BLaER1 (cell line): ENCODE results near the gene ACYP1.

Source experiments
- H3K27ac ChIP-seq: shearing (Covaris generic); formaldehyde crosslinking; 2 replicates; pipeline ENCODE4 v1.8.1; 2022
- H3K27me3 ChIP-seq: shearing (Covaris generic); formaldehyde crosslinking; 2 replicates; pipeline ENCODE4 v1.8.1; 2022
- H3K36me3 ChIP-seq: shearing (Covaris generic); formaldehyde crosslinking; 2 replicates; pipeline ENCODE4 v1.8.1; 2022
- H3K4me1 ChIP-seq: shearing (Covaris generic); formaldehyde crosslinking; 2 replicates; pipeline ENCODE4 v1.8.1; 2022
- H3K4me2 ChIP-seq: shearing (Covaris generic); formaldehyde crosslinking; 2 replicates; pipeline ENCODE4 v1.8.1; 2022
- H3K4me3 ChIP-seq: shearing (Covaris generic); formaldehyde crosslinking; 2 replicates; pipeline ENCODE4 v1.8.1; 2022
- H3K9ac ChIP-seq: shearing (Covaris generic); formaldehyde crosslinking; 2 replicates; pipeline ENCODE4 v1.8.1; 2022
- H3K9me3 ChIP-seq: shearing (Covaris generic); formaldehyde crosslinking; 2 replicates; pipeline ENCODE4 v1.8.1; 2022
- H4K20me1 ChIP-seq: shearing (Covaris generic); formaldehyde crosslinking; 2 replicates; pipeline ENCODE4 v1.8.1; 2022
- Cebpa-rat ChIP-seq: shearing (Covaris generic); IDR thresholded peaks from 2 replicates; pipeline ENCODE4 v1.8.1; 2022

The ACYP1 gene

DNA sequence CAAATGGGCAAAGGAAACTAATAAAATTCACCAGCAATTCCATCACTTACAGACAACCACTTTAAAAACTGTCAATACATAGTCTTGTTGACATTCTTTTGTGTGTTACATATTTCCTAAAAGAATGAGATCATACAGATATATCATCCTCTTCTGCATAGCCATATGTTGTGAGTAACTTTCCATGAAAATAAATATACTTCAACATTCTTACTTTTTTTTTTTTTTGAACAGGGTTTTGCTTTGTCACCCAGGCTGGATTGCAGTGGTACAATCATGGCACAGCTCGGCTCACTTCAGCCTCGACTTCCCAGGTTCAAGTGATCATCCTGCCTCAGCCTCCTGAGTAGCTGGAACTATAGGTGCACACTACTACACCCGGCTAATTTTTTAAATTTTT lies 26.5 kb upstream of the ACYP1 start:
- TF ChIP-seq Cebpa-rat, result no peak
- no peak overlapping the region for H3K4me3 ChIP-seq
- H3K27me3 ChIP-seq, result no peaks in the 10 kb centered on the region
- no peak overlapping the region for H3K4me2 ChIP-seq
- H3K9ac ChIP-seq, result no peak overlapping the region
- peaks cover 92% of the 10 kb centered on the region for H3K36me3 ChIP-seq
- no peak overlapping the region for H3K27ac ChIP-seq
- H3K9me3 ChIP-seq, result no peaks in the 10 kb centered on the region
- no peaks in the 10 kb centered on the region for H3K4me1 ChIP-seq
- H4K20me1 ChIP-seq, result no peaks in the 10 kb centered on the region

DNA sequence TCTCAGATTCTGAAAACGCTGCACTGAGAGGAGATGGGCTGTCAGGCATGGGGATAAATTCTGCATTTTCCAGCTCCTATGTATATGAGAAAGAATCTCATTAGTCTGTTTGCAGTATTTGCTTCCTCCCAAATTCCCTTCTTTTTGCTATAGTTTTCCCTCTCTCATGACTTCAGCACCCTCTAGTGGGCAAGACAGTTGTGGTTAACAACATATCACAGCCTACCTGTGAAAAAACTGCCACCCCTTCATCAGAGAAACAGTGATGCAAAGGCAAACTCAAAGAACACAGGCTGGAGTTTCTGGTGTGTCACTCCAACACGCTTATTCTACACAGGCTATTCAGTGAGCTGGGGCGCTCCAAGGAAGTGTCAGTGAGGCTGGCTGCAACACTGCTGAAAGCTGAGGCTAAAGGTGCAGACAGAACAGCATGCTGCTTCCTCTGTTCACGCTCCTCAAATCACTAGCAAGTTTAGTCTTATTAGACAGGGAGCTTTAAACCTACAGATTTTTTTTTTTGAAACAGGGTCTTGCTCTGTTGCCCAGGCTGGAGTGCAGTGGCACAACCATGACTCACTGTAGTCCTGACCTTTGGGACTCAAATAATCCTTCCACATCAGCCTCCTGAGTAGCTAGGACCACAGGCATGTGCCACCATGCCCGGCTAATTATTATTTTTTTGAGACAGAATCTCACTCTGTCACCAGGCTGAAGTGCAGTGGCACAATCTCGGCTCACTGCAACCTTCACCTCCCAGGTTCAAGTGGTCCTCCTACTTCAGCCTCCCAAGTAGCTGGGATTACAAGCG lies 24.9 kb upstream of the ACYP1 start:
- H3K9ac ChIP-seq, result no peak overlapping the region
- H4K20me1 ChIP-seq, result no peaks in the 10 kb centered on the region
- no peaks in the 10 kb centered on the region for H3K27me3 ChIP-seq
- H3K4me1 ChIP-seq, result no peaks in the 10 kb centered on the region
- no peak overlapping the region for H3K4me2 ChIP-seq
- no peak overlapping the region for H3K27ac ChIP-seq
- H3K9me3 ChIP-seq, result no peaks in the 10 kb centered on the region
- H3K36me3 ChIP-seq, result peaks cover 92% of the 10 kb centered on the region
- no peak for TF ChIP-seq Cebpa-rat
- no peak overlapping the region for H3K4me3 ChIP-seq

DNA sequence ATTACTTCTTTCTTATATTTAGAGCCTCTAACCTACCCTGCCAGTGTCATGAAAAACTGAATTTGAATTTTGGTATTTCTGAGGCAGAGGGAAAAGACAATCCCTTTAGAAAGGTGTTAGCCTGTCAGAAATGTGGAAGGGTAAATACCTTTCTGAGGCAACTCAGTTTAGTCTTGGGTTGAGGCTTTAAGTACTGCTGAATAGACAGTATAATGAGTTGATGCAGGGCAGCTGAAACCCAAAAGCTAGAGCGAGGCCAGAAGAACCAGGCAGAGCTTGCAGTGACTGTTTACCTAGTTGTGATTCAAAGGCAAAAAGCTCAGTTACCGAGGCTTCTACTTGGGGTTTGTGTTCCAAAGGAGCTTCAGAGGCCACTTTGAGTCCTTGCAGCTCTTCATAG lies 24.3 kb upstream of the ACYP1 start:
- Histone ChIP-seq H4K20me1 (no peaks in the 10 kb centered on the region), H3K4me2 (no peak overlapping the region), H3K27me3 (no peaks in the 10 kb centered on the region), H3K9ac (no peak overlapping the region), H3K27ac (no peak overlapping the region), H3K9me3 (no peaks in the 10 kb centered on the region), H3K36me3 (peaks cover 92% of the 10 kb centered on the region), H3K4me3 (no peak overlapping the region), H3K4me1 (no peaks in the 10 kb centered on the region)
- TF ChIP-seq Cebpa-rat, result no peak

- Histone ChIP-seq H4K20me1 (no peaks in the 10 kb centered on the region), H3K4me2 (no peak overlapping the region), H3K9me3 (no peaks in the 10 kb centered on the region), H3K36me3 (peaks cover 82% of the 10 kb centered on the region), H3K27me3 (no peaks in the 10 kb centered on the region), H3K9ac (no peak overlapping the region), H3K27ac (no peak overlapping the region), H3K4me1 (no peaks in the 10 kb centered on the region), H3K4me3 (no peak overlapping the region)
- TF ChIP-seq Cebpa-rat, result no peak
Observed at GRCh38 chr14:75084513-75084912, 20.7 kb upstream of the ACYP1 start.

DNA sequence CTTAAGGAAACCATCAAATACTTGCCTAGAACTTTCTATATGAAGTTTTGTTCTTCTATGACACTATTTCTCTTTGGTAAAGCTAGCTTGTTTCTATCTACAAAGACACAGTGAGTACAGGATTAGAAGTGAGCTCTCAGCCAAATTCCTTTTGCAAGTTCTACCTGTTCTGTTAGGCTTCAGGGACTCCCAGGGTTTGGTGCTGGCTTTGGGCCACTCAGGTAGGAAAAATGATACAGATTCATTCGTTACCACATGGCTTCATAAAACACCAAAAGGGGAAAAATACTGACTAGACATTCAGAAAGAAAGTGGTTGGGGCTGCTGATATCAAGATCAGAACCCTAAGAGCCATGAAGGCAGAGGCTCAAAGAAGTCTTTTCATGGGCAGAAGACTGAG lies 19.4 kb upstream of the ACYP1 start:
- Histone ChIP-seq H3K4me3 (no peak overlapping the region), H3K4me1 (no peaks in the 10 kb centered on the region), H3K36me3 (peaks cover 73% of the 10 kb centered on the region), H3K9me3 (no peaks in the 10 kb centered on the region), H3K4me2 (no peak overlapping the region), H3K9ac (no peak overlapping the region), H3K27me3 (no peaks in the 10 kb centered on the region), H4K20me1 (no peaks in the 10 kb centered on the region), H3K27ac (no peak overlapping the region)
- no peak for TF ChIP-seq Cebpa-rat

DNA sequence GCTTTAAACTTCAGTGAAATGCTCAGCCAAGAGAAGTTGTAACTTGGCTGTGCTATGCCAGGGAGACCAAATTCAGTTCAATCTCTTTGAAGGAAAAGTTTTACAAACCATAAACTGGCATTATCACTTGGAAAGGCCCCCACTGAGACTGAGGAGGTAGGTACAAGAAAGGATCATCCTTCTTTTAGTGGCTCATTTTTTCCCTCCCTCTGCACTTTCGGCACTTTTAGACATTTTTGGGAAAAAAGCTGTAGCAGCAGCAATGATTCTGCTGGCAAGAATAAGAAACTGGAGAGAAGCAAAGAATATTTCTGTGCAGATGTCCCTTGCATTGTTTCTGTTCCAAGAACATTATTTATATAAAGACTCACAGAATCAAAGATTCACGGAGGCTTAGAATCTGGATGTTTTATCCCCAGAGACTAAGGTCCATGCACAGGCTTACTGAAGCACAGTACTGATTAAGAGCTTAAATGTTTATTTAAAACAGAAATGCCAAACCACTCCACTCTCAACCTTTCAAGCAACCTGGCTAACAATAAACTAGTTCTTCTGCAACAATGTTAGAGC lies 17.9 kb upstream of the ACYP1 start:
- H3K4me1 ChIP-seq, result no peaks in the 10 kb centered on the region
- no peak overlapping the region for H3K9ac ChIP-seq
- no peak overlapping the region for H3K4me2 ChIP-seq
- no peak overlapping the region for H3K4me3 ChIP-seq
- H3K27ac ChIP-seq, result no peak overlapping the region
- peaks cover 58% of the 10 kb centered on the region for H3K36me3 ChIP-seq
- H4K20me1 ChIP-seq, result no peaks in the 10 kb centered on the region
- no peaks in the 10 kb centered on the region for H3K27me3 ChIP-seq
- no peaks in the 10 kb centered on the region for H3K9me3 ChIP-seq
- no peak for TF ChIP-seq Cebpa-rat

- no peak for TF ChIP-seq Cebpa-rat
- H3K27me3 ChIP-seq, result no peaks in the 10 kb centered on the region
- H4K20me1 ChIP-seq, result no peaks in the 10 kb centered on the region
Observed at GRCh38 chr14:75079521-75079920, 15.7 kb upstream of the ACYP1 start.

GRCh38 chr14:75077794-75078193 lies 14.0 kb upstream of the ACYP1 start:
- no peak overlapping the region for H3K4me2 ChIP-seq

More at GRCh38 chr14:75079521-75079920, 15.7 kb upstream of the ACYP1 start:
- Histone ChIP-seq H3K27ac (no peak overlapping the region), H3K4me2 (no peak overlapping the region), H3K4me1 (no peaks in the 10 kb centered on the region), H3K9me3 (no peaks in the 10 kb centered on the region), H3K9ac (no peak overlapping the region), H3K4me3 (no peak overlapping the region), H3K36me3 (peaks cover 36% of the 10 kb centered on the region)

DNA sequence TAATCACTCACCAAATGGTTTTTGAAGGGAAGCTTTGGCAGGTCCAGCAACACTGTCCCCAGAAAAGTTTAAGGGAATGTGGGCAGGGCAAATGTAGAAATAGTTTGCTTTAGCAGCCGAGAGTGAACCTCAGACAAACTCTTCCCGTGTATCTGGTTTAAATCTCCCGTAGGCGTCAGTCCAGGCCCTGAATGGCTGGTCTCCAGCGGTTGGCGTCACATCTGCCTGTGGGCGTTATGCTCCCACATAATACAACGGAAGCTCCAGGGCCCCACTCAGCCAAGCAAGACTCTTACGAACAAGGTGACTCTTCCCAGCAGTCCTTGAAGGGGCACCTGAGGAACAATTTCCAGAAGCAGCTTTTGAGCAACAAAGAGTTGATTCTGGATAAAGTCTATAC lies 6.6 kb upstream of the ACYP1 start:
- peaks cover 22% of the 10 kb centered on the region for H3K4me1 ChIP-seq
- no peak for TF ChIP-seq Cebpa-rat
- H3K36me3 ChIP-seq, result no peaks in the 10 kb centered on the region
- H3K4me3 ChIP-seq, result no peak overlapping the region
- H4K20me1 ChIP-seq, result no peaks in the 10 kb centered on the region
- peaks cover 28% of the 10 kb centered on the region for H3K27me3 ChIP-seq
- H3K27ac ChIP-seq, result no peak overlapping the region
- no peak overlapping the region for H3K9ac ChIP-seq
- no peaks in the 10 kb centered on the region for H3K9me3 ChIP-seq
- H3K4me2 ChIP-seq, result no peak overlapping the region

More at GRCh38 chr14:75077794-75078193, 14.0 kb upstream of the ACYP1 start:
- TF ChIP-seq Cebpa-rat, result no peak
- H3K9me3 ChIP-seq, result no peaks in the 10 kb centered on the region
- H3K36me3 ChIP-seq, result peaks cover 19% of the 10 kb centered on the region
- H3K4me1 ChIP-seq, result peaks cover 8% of the 10 kb centered on the region
- H3K27me3 ChIP-seq, result no peaks in the 10 kb centered on the region
- no peak overlapping the region for H3K4me3 ChIP-seq
- H3K9ac ChIP-seq, result no peak overlapping the region
- no peak overlapping the region for H3K27ac ChIP-seq
- no peaks in the 10 kb centered on the region for H4K20me1 ChIP-seq

DNA sequence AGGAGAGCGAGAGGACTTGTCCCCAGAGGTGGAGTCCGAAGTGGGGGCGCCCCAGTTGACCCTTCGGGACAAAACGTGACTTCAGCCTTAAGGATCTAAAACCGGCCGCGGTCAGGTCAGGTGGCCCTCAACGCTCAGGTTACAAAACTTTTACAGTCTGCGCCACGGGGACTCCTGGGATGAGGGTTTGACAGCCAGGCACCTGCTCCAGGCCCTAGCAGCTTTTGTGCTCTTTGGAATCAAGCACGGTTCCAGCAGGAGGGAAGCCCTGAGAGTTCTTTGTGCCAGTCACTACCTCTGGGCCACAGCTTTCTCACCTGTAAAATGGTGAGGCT lies 6.0 kb upstream of the ACYP1 start:
- H3K36me3 ChIP-seq, result no peaks in the 10 kb centered on the region
- H3K4me1 ChIP-seq, result peaks cover 22% of the 10 kb centered on the region
- H3K4me3 ChIP-seq, result peak overlapping the region; percentile 61
- H3K4me2 ChIP-seq, result peak overlapping the region; percentile 75; the same call in 1 of the 2 replicates
- peaks cover 28% of the 10 kb centered on the region for H3K27me3 ChIP-seq
- H3K9ac ChIP-seq, result no peak overlapping the region
- no peaks in the 10 kb centered on the region for H4K20me1 ChIP-seq
- TF ChIP-seq Cebpa-rat, result no peak
- H3K27ac ChIP-seq, result no peak overlapping the region
- H3K9me3 ChIP-seq, result no peaks in the 10 kb centered on the region
